ENCODE results near the gene TEF. TPM values are rescaled to one million over a fixed set of nuclear protein-coding genes. Genes with fewer than 3 reads are reported as not detected.
A peak's percentile ranks its signal among the peaks of the same experiment; 100 is the strongest.

Gene TEF
- total RNA-seq, 1 donor from 2014 or later, result 13.6 TPM

GRCh38 chr22:41382098-41382578 lies 396 bp downstream of the TEF start:
- Mint-ChIP-seq H3K27me3 (ENCODE audit: low read depth) (no peaks in the 10 kb centered on the region), H3K4me1 (peaks cover 28% of the 10 kb centered on the region), H3K9me3 (no peaks in the 10 kb centered on the region), H3K36me3 (ENCODE audit: low read depth) (no peaks in the 10 kb centered on the region), H3K4me3 (peak overlapping the region; percentile 92), H3K27ac (ENCODE audit: unreplicated experiment) (no peak overlapping the region)
- TF ChIP-seq CTCF (conservative IDR thresholded peaks at IDR 0.05), result no peak
- DNase-seq (ENCODE audit: low read depth, low spot score), result peak; percentile 69

DNA sequence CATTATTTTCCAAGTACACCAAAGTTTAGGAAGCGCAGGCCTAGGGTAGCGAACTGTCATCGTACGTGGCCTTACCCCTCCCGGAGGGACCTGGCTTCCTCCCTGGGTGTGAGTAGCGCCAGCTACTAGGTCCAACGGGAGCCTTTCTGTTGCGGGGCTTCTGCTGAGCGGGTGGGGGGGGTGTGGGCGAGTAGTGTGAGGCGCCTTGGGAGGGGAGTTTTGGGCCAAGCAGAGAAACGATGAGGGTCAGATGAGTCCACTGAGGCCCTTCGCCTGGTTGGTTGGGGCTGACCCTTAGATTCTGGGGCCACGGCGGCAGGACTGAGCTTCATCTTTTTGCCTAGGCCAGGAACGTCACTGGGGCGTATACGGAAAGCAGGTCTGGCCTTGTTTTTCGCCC lies 868 bp downstream of the TEF start:
- Mint-ChIP-seq H3K9me3 (no peaks in the 10 kb centered on the region), H3K4me1 (peaks cover 28% of the 10 kb centered on the region), H3K27ac (ENCODE audit: unreplicated experiment) (no peak overlapping the region), H3K36me3 (ENCODE audit: low read depth) (no peaks in the 10 kb centered on the region), H3K4me3 (peak overlapping the region; percentile 85), H3K27me3 (ENCODE audit: low read depth) (no peaks in the 10 kb centered on the region)
- DNase-seq (ENCODE audit: low read depth, low spot score), result no peak
- TF ChIP-seq CTCF (conservative IDR thresholded peaks at IDR 0.05), result no peak

GRCh38 chr22:41383085-41383484 lies 1.3 kb downstream of the TEF start:
- no peak for DNase-seq (ENCODE audit: low read depth, low spot score)
- no peaks in the 10 kb centered on the region for H3K27me3 Mint-ChIP-seq (ENCODE audit: low read depth)
- H3K27ac Mint-ChIP-seq (ENCODE audit: unreplicated experiment), result no peak overlapping the region
- peaks cover 28% of the 10 kb centered on the region for H3K4me1 Mint-ChIP-seq
- no peak for TF ChIP-seq CTCF (conservative IDR thresholded peaks at IDR 0.05)
- no peaks in the 10 kb centered on the region for H3K9me3 Mint-ChIP-seq
- peak overlapping the region; percentile 85 for H3K4me3 Mint-ChIP-seq
- H3K36me3 Mint-ChIP-seq (ENCODE audit: low read depth), result no peaks in the 10 kb centered on the region

GRCh38 chr22:41384128-41384527 lies 2.4 kb downstream of the TEF start:
- H3K4me3 Mint-ChIP-seq, result peak overlapping the region; percentile 47
- DNase-seq (ENCODE audit: low read depth, low spot score), result no peak

DNA sequence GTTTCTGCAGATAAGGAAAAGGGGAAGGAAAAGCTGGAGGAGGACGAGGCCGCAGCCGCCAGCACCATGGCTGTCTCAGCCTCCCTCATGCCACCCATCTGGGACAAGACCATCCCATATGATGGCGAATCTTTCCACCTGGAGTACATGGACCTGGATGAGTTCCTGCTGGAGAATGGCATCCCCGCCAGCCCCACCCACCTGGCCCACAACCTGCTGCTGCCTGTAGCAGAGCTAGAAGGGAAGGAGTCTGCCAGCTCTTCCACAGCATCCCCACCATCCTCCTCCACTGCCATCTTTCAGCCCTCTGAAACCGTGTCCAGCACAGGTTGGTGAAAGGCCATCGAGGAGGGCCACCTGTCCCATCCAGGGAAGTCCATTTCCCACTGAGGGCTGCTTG lies 5.6 kb downstream of the TEF start:
- H3K9me3 Mint-ChIP-seq, result no peaks in the 10 kb centered on the region
- peaks cover 21% of the 10 kb centered on the region for H3K4me1 Mint-ChIP-seq
- H3K27me3 Mint-ChIP-seq (ENCODE audit: low read depth), result no peaks in the 10 kb centered on the region
- no peak for TF ChIP-seq CTCF (conservative IDR thresholded peaks at IDR 0.05)
- H3K27ac Mint-ChIP-seq (ENCODE audit: unreplicated experiment), result no peak overlapping the region
- H3K36me3 Mint-ChIP-seq (ENCODE audit: low read depth), result peaks cover 2% of the 10 kb centered on the region
- DNase-seq (ENCODE audit: low read depth, low spot score), result no peak
- no peak overlapping the region for H3K4me3 Mint-ChIP-seq

More at GRCh38 chr22:41384128-41384527, 2.4 kb downstream of the TEF start:
- peaks cover 28% of the 10 kb centered on the region for H3K4me1 Mint-ChIP-seq
- H3K27me3 Mint-ChIP-seq (ENCODE audit: low read depth), result no peaks in the 10 kb centered on the region
- no peaks in the 10 kb centered on the region for H3K9me3 Mint-ChIP-seq
- no peaks in the 10 kb centered on the region for H3K36me3 Mint-ChIP-seq (ENCODE audit: low read depth)
- TF ChIP-seq CTCF (conservative IDR thresholded peaks at IDR 0.05), result no peak
- H3K27ac Mint-ChIP-seq (ENCODE audit: unreplicated experiment), result no peak overlapping the region

GRCh38 chr22:41394012-41394356 lies 12.2 kb downstream of the TEF start:
- H3K4me3 Mint-ChIP-seq, result no peak overlapping the region
- peak overlapping the region; percentile 78 for H3K27ac Mint-ChIP-seq (ENCODE audit: unreplicated experiment)
- peaks cover 18% of the 10 kb centered on the region for H3K4me1 Mint-ChIP-seq
- no peak for DNase-seq (ENCODE audit: low read depth, low spot score)
- no peaks in the 10 kb centered on the region for H3K27me3 Mint-ChIP-seq (ENCODE audit: low read depth)
- H3K36me3 Mint-ChIP-seq (ENCODE audit: low read depth), result peaks cover 5% of the 10 kb centered on the region
- no peaks in the 10 kb centered on the region for H3K9me3 Mint-ChIP-seq
- TF ChIP-seq CTCF (conservative IDR thresholded peaks at IDR 0.05), result no peak

All from neural crest cell (in vitro differentiated cells).